Nephron (organoid): ENCODE data around the gene SLC24A4.

Experiments
- H3K27ac Mint-ChIP-seq, 3 experiments: 2 replicates each; pipeline ENCODE4 v1.8.0; 2020; ENCODE audit warnings: mixed read lengths in 3 of 3, mild to moderate bottlenecking in 2 of 3, moderate library complexity in 1 of 3
- H3K27me3 Mint-ChIP-seq: 2 replicates; pipeline ENCODE4 v1.8.0; 2021; ENCODE audit warnings: low read depth, mild to moderate bottlenecking, moderate library complexity, mixed read lengths
- H3K36me3 Mint-ChIP-seq: 2 replicates; pipeline ENCODE4 v1.8.0; 2020; ENCODE audit warnings: low read depth, mixed read lengths
- H3K4me1 Mint-ChIP-seq: 2 replicates; pipeline ENCODE4 v1.8.0; 2020; ENCODE audit warnings: mixed read lengths
- H3K4me3 Mint-ChIP-seq, 3 experiments: 2 replicates each; pipeline ENCODE4 v1.8.0; 2020; ENCODE audit warnings: mild to moderate bottlenecking in 3 of 3, mixed read lengths in 3 of 3, moderate library complexity in 2 of 3
- H3K9me3 Mint-ChIP-seq: 2 replicates; pipeline ENCODE4 v1.8.0; 2020; ENCODE audit warnings: mixed read lengths
- CTCF ChIP-seq, 3 experiments: fragments of 200-600 bp; sonication (generic); IDR thresholded peaks; one replicate each; pipeline ENCODE4 v1.5.0; 2021; ENCODE audit warnings: antibody characterized with exemption in 3 of 3; ENCODE audit not compliant: unreplicated experiment in 3 of 3

Gene SLC24A4

DNA sequence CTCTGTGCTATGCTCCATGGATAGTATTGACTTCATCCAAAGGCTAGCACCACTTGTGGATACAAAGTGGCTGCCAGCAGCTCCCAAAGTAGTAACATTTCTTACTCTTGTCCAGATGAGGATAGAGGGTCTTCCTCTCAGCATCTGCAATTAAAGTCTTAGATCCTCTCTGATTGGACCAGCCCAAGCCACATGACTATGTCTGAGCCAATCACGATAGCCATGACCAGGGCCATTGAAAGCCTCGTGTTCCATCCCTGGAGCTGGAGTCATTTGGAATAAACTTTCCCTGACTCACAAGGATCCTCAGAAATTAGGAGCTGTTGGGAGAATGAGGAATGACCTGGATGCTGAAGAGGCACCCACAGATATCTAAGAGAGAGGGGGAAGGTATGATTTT lies 28.5 kb upstream of the SLC24A4 start:
- Mint-ChIP-seq H3K9me3 (no peaks in the 10 kb centered on the region), H3K36me3 (no peaks in the 10 kb centered on the region), H3K27me3 (peaks cover 38% of the 10 kb centered on the region), H3K4me3 (no peak overlapping the region), H3K27ac (no peak overlapping the region), H3K4me1 (no peaks in the 10 kb centered on the region)
- no peak for TF ChIP-seq CTCF (IDR thresholded peaks at IDR 0.05; ENCODE audit: unreplicated experiment in 3 of 3)

DNA sequence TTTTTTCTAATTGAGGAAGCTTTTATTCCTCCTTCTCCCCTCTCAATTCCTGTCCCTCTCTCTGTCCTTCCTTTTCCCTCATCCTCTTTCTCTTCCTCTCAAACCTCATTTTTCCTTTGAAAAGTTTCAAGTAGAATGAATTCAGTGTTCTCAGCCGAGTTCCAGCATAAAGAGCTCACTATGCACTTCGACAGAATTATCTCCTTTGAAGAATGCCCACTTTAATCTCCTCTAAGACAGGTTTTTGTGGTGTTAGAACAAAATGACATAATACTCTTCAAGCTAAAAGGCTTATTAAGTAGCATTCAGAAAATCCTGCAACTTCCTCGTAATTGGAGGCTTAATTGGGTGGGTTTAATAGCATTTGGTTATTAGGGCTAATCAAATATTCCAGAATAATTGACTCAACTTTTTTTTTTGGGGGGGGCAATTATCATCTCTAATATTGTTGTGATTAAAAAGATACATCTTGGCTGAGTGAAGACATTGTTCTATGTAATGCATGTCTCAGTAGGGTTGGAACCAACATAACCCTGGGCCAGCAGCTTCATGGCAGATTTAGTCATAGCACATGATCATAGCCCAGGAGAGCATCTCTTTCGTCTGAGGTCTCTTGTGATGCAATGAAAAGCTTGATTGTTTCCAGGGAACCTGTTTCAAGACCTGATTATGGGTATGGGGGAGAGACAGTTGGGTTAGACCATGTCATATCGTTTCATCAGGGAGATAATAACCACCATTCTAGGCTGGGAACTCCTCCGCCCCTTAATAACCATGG lies 25.0 kb upstream of the SLC24A4 start:
- H3K27ac Mint-ChIP-seq = no peak overlapping the region
- peaks cover 57% of the 10 kb centered on the region for H3K27me3 Mint-ChIP-seq
- H3K4me1 Mint-ChIP-seq = no peaks in the 10 kb centered on the region
- no peaks in the 10 kb centered on the region for H3K36me3 Mint-ChIP-seq
- no peaks in the 10 kb centered on the region for H3K9me3 Mint-ChIP-seq
- no peak for TF ChIP-seq CTCF (IDR thresholded peaks at IDR 0.05; ENCODE audit: unreplicated experiment in 3 of 3)
- no peak overlapping the region for H3K4me3 Mint-ChIP-seq

DNA sequence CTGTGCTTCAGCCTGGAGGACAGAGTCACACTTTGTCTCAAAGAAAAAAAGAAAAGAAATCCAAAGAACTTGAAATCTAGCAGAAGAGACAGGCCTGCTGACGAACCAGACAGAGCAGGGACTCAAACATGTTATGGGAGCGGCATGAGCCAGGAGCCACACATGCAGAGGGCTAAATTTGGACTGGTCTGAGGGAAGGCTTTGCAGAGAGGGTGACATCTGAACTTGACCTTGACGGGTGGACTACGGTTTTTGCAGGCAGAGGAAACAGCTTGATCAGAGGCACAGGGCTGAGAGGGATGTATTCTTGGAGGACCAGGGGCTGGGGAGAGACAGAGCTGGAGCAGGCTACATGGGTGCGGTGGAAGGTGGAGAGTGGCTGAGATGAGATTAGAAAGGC lies 20.5 kb upstream of the SLC24A4 start:
- H3K4me1 Mint-ChIP-seq = no peaks in the 10 kb centered on the region
- no peaks in the 10 kb centered on the region for H3K36me3 Mint-ChIP-seq
- no peak for TF ChIP-seq CTCF (IDR thresholded peaks at IDR 0.05; ENCODE audit: unreplicated experiment in 3 of 3)
- no peak overlapping the region for H3K27ac Mint-ChIP-seq
- H3K9me3 Mint-ChIP-seq = no peaks in the 10 kb centered on the region
- H3K4me3 Mint-ChIP-seq = no peak overlapping the region
- peaks cover 52% of the 10 kb centered on the region for H3K27me3 Mint-ChIP-seq

DNA sequence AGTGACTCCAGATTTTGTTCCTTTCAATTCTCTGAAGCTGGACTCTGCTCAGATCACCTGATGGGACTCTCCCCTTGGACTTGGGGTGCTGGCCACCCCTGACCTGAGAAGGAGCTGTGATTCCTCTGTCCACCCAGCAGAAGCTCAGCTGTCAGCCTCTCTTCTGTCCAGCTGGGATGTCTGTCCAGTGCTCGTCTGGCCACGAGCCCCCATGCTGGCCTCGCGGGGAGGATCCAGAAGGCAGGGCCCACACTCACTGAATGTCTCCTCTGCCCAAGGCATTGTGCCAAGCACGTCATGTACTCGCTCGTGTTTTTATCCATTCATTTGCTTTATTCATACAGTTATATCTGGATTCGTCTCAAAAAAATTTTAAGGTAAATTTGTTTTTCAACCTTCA lies 14.2 kb upstream of the SLC24A4 start:
- Mint-ChIP-seq H3K4me3 (no peak overlapping the region), H3K27me3 (peaks cover 11% of the 10 kb centered on the region), H3K9me3 (no peaks in the 10 kb centered on the region), H3K27ac (no peak overlapping the region), H3K4me1 (no peaks in the 10 kb centered on the region), H3K36me3 (no peaks in the 10 kb centered on the region)
- TF ChIP-seq CTCF (IDR thresholded peaks at IDR 0.05; ENCODE audit: unreplicated experiment in 3 of 3) = no peak

GRCh38 chr14:92309968-92310530 lies 12.9 kb upstream of the SLC24A4 start:
- Mint-ChIP-seq H3K36me3 (no peaks in the 10 kb centered on the region), H3K4me3 (no peak overlapping the region), H3K9me3 (no peaks in the 10 kb centered on the region), H3K4me1 (no peaks in the 10 kb centered on the region), H3K27me3 (peaks cover 15% of the 10 kb centered on the region), H3K27ac (no peak overlapping the region)
- no peak for TF ChIP-seq CTCF (IDR thresholded peaks at IDR 0.05; ENCODE audit: unreplicated experiment in 3 of 3)
